Hepatocyte (in vitro differentiated cells): ENCODE measurements around the gene MRPS10. TPM values are rescaled to one million over a fixed set of nuclear protein-coding genes. Genes with fewer than 3 reads are reported as not detected.

Source experiments
- DNase-seq: peaks from one replicate; pipeline ENCODE4 v3.0.0-alpha.2; 2016; ENCODE audit warnings: low spot score
- H2AFZ ChIP-seq: fragments of 200-600 bp; sonication (generic); 2 replicates; pipeline ENCODE4 v1.6.0; 2016; ENCODE audit warnings: antibody characterized with exemption, mild to moderate bottlenecking
- H3K27ac ChIP-seq: fragments of 200-600 bp; sonication (generic); 2 replicates; pipeline ENCODE4 v1.5.1; 2016; ENCODE audit warnings: mild to moderate bottlenecking
- H3K27me3 ChIP-seq: fragments of 200-600 bp; sonication (generic); 2 replicates; pipeline ENCODE4 v1.6.1; 2016
- H3K36me3 ChIP-seq: fragments of 200-600 bp; sonication (generic); replicated peaks from 2 replicates; pipeline ENCODE4 v1.5.1; 2016; ENCODE audit warnings: low read depth; ENCODE audit not compliant: insufficient read depth
- H3K4me1 ChIP-seq: fragments of 200-600 bp; sonication (generic); 2 replicates; pipeline ENCODE4 v1.5.1; 2016; ENCODE audit warnings: mild to moderate bottlenecking, moderate library complexity; ENCODE audit not compliant: insufficient read depth
- H3K4me2 ChIP-seq: fragments of 200-600 bp; sonication (generic); 2 replicates; pipeline ENCODE4 v1.6.0; 2016
- H3K4me3 ChIP-seq: fragments of 200-600 bp; sonication (generic); 2 replicates; pipeline ENCODE4 v1.5.1; 2016; ENCODE audit warnings: mild to moderate bottlenecking
- H3K79me2 ChIP-seq: fragments of 200-600 bp; sonication (generic); 2 replicates; pipeline ENCODE4 v1.6.0; 2017; ENCODE audit warnings: mild to moderate bottlenecking
- H3K9me2 ChIP-seq: fragments of 200-600 bp; sonication (generic); replicated peaks from 2 replicates; pipeline ENCODE4 v1.6.0; 2017; ENCODE audit warnings: mild to moderate bottlenecking; ENCODE audit not compliant: insufficient read depth
- H3K9me3 ChIP-seq: fragments of 200-600 bp; sonication (generic); 2 replicates; pipeline ENCODE4 v1.5.1; 2016; ENCODE audit warnings: low read depth, mild to moderate bottlenecking
- H4K20me1 ChIP-seq: fragments of 200-600 bp; sonication (generic); 2 replicates; pipeline ENCODE4 v1.6.0; 2016; ENCODE audit warnings: mild to moderate bottlenecking; ENCODE audit not compliant: insufficient read depth, poor library complexity, severe bottlenecking
- CTCF ChIP-seq: fragments of 200-600 bp; sonication (generic); IDR thresholded peaks from 2 replicates; pipeline ENCODE4 v1.5.1; 2016; ENCODE audit warnings: antibody characterized with exemption, mild to moderate bottlenecking; ENCODE audit not compliant: poor library complexity
- EZH2 ChIP-seq: fragments of 200-600 bp; sonication (generic); IDR thresholded peaks from 2 replicates; pipeline ENCODE4 v1.6.1; 2016; ENCODE audit warnings: antibody characterized with exemption, mild to moderate bottlenecking, borderline replicate concordance
- EZH2phosphoT487 ChIP-seq: fragments of 200-600 bp; sonication (generic); IDR thresholded peaks from one replicate; pipeline ENCODE4 v1.6.1; 2018; ENCODE audit warnings: antibody characterized with exemption, mild to moderate bottlenecking, low read depth, moderate library complexity; ENCODE audit not compliant: unreplicated experiment, severe bottlenecking
- WGBS: methylation state at CpG from one replicate; pipeline ENCODE4 v1.1.6; 2016; ENCODE audit warnings: low lambda C conversion rate; ENCODE audit errors: missing lambda C conversion rate; 5-methylcytosine and 5-hydroxymethylcytosine counted together
- polyA plus RNA-seq: library from polyadenylated mRNA; unstranded; fragments of >200 nt; fragmentation: Nextera tagmentation; extraction: Ambion mirVana; gene quantifications from 2 replicates; pipeline ENCODE4 v1.2.1, GENCODE V29; 2016
- total RNA-seq: library from RNA; depleted of rRNA; stranded (reverse); fragments of >200 nt; gene quantifications from 2 replicates; pipeline ENCODE4 v1.2.3, GENCODE V29; 2014

MRPS10 gene
- total and polyA plus RNA-seq, 2 experiments from 2014 or later, result 26.8 to 42.8 TPM

DNA sequence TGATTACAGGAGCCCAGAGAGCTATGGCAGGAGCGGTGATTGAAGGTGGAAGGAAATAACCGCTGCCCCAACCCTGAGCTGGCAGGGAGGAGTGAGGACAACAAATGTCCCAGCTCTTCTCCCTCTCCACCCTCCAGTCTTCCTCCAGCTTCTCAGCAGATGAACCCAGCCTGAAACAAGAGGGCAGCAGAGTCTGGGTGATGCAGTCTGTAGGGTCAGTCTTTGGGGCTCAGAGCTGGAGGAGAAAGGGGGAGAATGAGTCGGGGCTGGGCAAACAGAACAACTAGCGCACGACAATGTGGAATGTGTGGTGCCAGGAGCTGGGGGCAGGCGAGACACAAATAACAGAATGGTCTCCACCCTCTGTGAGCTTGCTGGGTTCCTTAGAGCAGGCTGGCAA is 49.0 kb downstream of the MRPS10 start:
- no peaks in the 10 kb centered on the region for H3K36me3 ChIP-seq
- DNase-seq, result no peak
- H3K9me3 ChIP-seq, result no peaks in the 10 kb centered on the region
- WGBS, result 93% methylated on average over 6 of the region's 6 CpGs
- no peak overlapping the region for H3K4me3 ChIP-seq
- H2AFZ ChIP-seq, result no peak overlapping the region
- no peak overlapping the region for H3K4me2 ChIP-seq
- no peak for TF ChIP-seq CTCF
- TF ChIP-seq EZH2phosphoT487, result no peak
- TF ChIP-seq EZH2, result no peak
- H4K20me1 ChIP-seq, result no peaks in the 10 kb centered on the region
- no peaks in the 10 kb centered on the region for H3K79me2 ChIP-seq
- H3K4me1 ChIP-seq, result no peaks in the 10 kb centered on the region
- no peaks in the 10 kb centered on the region for H3K27me3 ChIP-seq
- H3K9me2 ChIP-seq, result no peaks in the 10 kb centered on the region
- H3K27ac ChIP-seq, result no peak overlapping the region

- no peak overlapping the region for H3K4me3 ChIP-seq
- H2AFZ ChIP-seq, result peak overlapping the region; percentile 39
- no peaks in the 10 kb centered on the region for H3K27me3 ChIP-seq
- H3K9me2 ChIP-seq, result no peaks in the 10 kb centered on the region
- H3K27ac ChIP-seq, result no peak overlapping the region
- 13% methylated on average over 8 of the region's 8 CpGs for WGBS
- H3K79me2 ChIP-seq, result no peaks in the 10 kb centered on the region
- no peaks in the 10 kb centered on the region for H3K4me1 ChIP-seq
- no peaks in the 10 kb centered on the region for H3K9me3 ChIP-seq
- DNase-seq, result peak; percentile 85
- no peaks in the 10 kb centered on the region for H3K36me3 ChIP-seq
- TF ChIP-seq EZH2phosphoT487 (no peak), CTCF (peak; percentile 92), EZH2 (no peak)
- no peak overlapping the region for H3K4me2 ChIP-seq
- no peaks in the 10 kb centered on the region for H4K20me1 ChIP-seq
Observed at GRCh38 chr6:42166444-42167141, 51.1 kb downstream of the MRPS10 start.

DNA sequence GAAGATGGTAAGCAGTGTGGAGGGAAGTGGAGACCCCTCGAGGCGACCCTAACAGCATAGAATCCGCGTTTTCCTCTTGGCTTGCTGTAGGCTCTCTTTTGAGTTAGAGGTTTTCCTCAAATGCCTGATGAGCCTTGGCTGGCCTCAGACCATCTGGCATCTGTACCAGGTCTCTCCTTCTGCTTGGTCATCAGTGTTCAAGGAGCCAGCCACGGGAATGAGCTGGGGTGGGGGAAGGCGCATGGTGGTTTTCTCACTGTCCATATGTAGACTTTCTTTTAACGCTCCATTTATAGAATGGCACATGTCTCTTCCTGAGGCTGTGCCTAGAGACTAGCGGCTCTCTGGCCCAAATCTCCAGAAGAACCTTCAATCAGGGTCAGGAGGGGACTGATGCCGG is 52.6 kb downstream of the MRPS10 start:
- Histone ChIP-seq H3K4me1 (no peaks in the 10 kb centered on the region), H3K36me3 (no peaks in the 10 kb centered on the region), H2AFZ (no peak overlapping the region), H3K27me3 (no peaks in the 10 kb centered on the region), H3K4me2 (no peak overlapping the region), H3K9me2 (no peaks in the 10 kb centered on the region), H4K20me1 (no peaks in the 10 kb centered on the region), H3K79me2 (no peaks in the 10 kb centered on the region), H3K27ac (no peak overlapping the region), H3K9me3 (no peaks in the 10 kb centered on the region), H3K4me3 (no peak overlapping the region)
- DNase-seq, result no peak
- no peak for TF ChIP-seq EZH2
- no peak for TF ChIP-seq EZH2phosphoT487
- no peak for TF ChIP-seq CTCF
- WGBS, result 82% methylated on average over 9 of the region's 9 CpGs

DNA sequence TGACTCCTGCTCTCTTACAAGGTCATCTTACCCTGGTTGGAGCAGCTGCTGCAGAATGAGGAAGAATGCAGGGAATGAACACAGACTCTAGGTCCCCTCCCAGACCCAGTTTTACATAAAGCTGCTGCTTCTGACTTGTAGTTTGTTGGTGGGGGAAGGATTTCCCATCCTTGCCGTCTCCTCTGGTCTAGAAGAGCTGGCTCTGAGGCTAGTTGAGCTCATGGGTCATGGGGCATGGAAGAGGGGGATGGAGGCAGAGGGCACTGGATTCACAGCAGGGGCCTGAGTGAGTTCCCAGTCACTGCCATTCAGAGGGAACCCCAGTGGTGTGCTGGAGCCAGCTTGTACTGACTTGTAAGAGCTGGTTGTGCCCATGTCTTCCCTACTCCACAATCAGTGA is 53.7 kb downstream of the MRPS10 start:
- Histone ChIP-seq H3K79me2 (no peaks in the 10 kb centered on the region), H3K4me2 (no peak overlapping the region), H3K9me3 (no peaks in the 10 kb centered on the region), H3K27ac (no peak overlapping the region), H4K20me1 (no peaks in the 10 kb centered on the region), H3K36me3 (no peaks in the 10 kb centered on the region), H3K4me1 (no peaks in the 10 kb centered on the region), H3K27me3 (no peaks in the 10 kb centered on the region), H2AFZ (no peak overlapping the region), H3K9me2 (no peaks in the 10 kb centered on the region), H3K4me3 (no peak overlapping the region)
- DNase-seq, result no peak
- no peak for TF ChIP-seq EZH2phosphoT487
- 75% methylated on average over 1 of the region's 1 CpG for WGBS
